Right lobe of liver (tissue), 6 donors: ENCODE data around the gene HMGN3. TPM values are rescaled to one million over a fixed set of nuclear protein-coding genes. Genes with fewer than 3 reads are reported as not detected.

ENCODE experiments used
- ATAC-seq, 4 donors: fragments of 200-7000 bp; cut with Tn5 transposase; one replicate each; pipeline ENCODE4 v1.9.1; 2020; ENCODE audit warnings: mild to moderate bottlenecking in 4 of 4, moderate library complexity in 4 of 4
- DNase-seq, 3 donors: peaks; one replicate each; pipeline ENCODE4 v3.0.0-alpha.2; 2020
- H3K27ac ChIP-seq, 3 donors: fragments of 200-600 bp; one replicate each; pipeline ENCODE4 v1.8.0; 2022
- H3K27me3 ChIP-seq, 2 donors: fragments of 200-600 bp; one replicate each; pipeline ENCODE4 v1.8.0; 2022
- H3K36me3 ChIP-seq, 4 donors: fragments of 200-600 bp; sonication (generic) in 1 of 4; one replicate each; pipeline versions ENCODE4 v1.5.1 to v1.8.0; 2017 to 2022; ENCODE audit warnings: control low read depth in 1 of 4
- H3K4me1 ChIP-seq, 4 donors: fragments of 200-600 bp; sonication (generic) in 1 of 4; one replicate each; pipeline versions ENCODE4 v1.5.1 to v1.8.0; 2017 to 2022; ENCODE audit warnings: control low read depth in 1 of 4
- H3K4me3 ChIP-seq, 3 donors: fragments of 200-600 bp; one replicate each; pipeline ENCODE4 v1.8.0; 2022
- H3K9me3 ChIP-seq, 4 donors: fragments of 200-600 bp; sonication (generic) in 1 of 4; one replicate each; pipeline versions ENCODE4 v1.5.1 to v1.8.0; 2017 to 2022; ENCODE audit warnings: control low read depth in 1 of 4
- POLR2A ChIP-seq: fragments of 450-650 bp; IDR thresholded peaks from one replicate; pipeline ENCODE4 v1.6.1; 2017; ENCODE audit warnings: antibody characterized with exemption, mild to moderate bottlenecking
- WGBS: methylation state at CpG from one replicate; pipeline ENCODE4 v1.1.6; 2018; ENCODE audit warnings: low coverage, low lambda C conversion rate; ENCODE audit not compliant: insufficient coverage; ENCODE audit errors: missing lambda C conversion rate; 5-methylcytosine and 5-hydroxymethylcytosine counted together
- intact Hi-C, 2 donors: fragments of 100-400 bp; cut with DNase I; formaldehyde crosslinking; loops; one replicate each; pipeline versions ENCODE4 v1.11.2 to v1.14.1; 2022
- total RNA-seq, 6 experiments: library from RNA; depleted of rRNA in 2 of 6; stranded (reverse); fragments of >200 nt in 2 of 6; fragmentation: NEBNext Ultra II Directional in 3 of 6; extraction: Animal tissue kit (Norgen Biotek cat#: 25700) in 3 of 6; gene quantifications; one replicate each; pipeline versions ENCODE4 v1.1.0 to v1.2.4, GENCODE V29; 2016 to 2023
- TF ChIP-seq, protein P1 (sequence below), 4 donors: fragments of 200-600 bp in 3 of 4; fragments of 450-650 bp in 1 of 4; IDR thresholded peaks; one replicate each; pipeline versions ENCODE4 v1.5.1 to v1.8.0; 2016 to 2022; ENCODE audit warnings: antibody characterized with exemption in 4 of 4, mild to moderate bottlenecking in 2 of 4
- donor health status: DM: no; HTN: yes; CAD: no.
- donor health status: DM: no; HTN: no; CAD: no.
- donor health status: DM: no; HTN: no; CAD: no.
- donor health status: DM: no; HTN: yes; CAD: no.
- donor health status: DM: no; HTN: yes; CAD: no.

HMGN3 gene
- total RNA-seq, 6 experiments from 2014 or later: 25.5 to 37.3 (median 32.9) TPM

DNA sequence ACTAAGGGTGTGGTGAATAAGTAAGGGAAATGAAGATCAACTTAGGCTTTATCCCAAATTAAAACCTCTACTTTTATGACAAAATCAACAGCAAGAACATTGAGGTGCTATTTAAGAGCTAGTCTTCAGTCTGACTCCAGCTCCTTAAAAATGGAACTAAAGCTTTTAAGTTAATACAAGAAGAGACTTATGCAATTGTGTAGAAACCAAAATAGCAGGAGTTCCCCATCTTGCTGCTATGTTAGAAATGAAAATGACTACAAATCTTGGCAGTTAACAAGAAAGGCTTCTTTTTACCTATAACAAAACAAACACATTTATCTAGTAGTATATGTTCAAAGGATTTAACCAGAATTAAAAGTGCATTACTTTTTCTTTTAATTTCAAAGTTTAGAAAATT is 25.7 kb downstream of the HMGN3 start:
- no peak overlapping the region for H3K27ac ChIP-seq
- no peak for ATAC-seq
- H3K4me3 ChIP-seq: no peak overlapping the region
- no peaks in the 10 kb centered on the region for H3K36me3 ChIP-seq
- intact Hi-C loops: no loop called here
- DNase-seq: no peak
- no peaks in the 10 kb centered on the region for H3K9me3 ChIP-seq
- H3K27me3 ChIP-seq: no peaks in the 10 kb centered on the region
- TF ChIP-seq, protein P1, sequence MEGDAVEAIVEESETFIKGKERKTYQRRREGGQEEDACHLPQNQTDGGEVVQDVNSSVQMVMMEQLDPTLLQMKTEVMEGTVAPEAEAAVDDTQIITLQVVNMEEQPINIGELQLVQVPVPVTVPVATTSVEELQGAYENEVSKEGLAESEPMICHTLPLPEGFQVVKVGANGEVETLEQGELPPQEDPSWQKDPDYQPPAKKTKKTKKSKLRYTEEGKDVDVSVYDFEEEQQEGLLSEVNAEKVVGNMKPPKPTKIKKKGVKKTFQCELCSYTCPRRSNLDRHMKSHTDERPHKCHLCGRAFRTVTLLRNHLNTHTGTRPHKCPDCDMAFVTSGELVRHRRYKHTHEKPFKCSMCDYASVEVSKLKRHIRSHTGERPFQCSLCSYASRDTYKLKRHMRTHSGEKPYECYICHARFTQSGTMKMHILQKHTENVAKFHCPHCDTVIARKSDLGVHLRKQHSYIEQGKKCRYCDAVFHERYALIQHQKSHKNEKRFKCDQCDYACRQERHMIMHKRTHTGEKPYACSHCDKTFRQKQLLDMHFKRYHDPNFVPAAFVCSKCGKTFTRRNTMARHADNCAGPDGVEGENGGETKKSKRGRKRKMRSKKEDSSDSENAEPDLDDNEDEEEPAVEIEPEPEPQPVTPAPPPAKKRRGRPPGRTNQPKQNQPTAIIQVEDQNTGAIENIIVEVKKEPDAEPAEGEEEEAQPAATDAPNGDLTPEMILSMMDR (IDR thresholded peaks at IDR 0.05): no peak
- no peak for TF ChIP-seq POLR2A
- H3K4me1 ChIP-seq: no peaks in the 10 kb centered on the region

DNA sequence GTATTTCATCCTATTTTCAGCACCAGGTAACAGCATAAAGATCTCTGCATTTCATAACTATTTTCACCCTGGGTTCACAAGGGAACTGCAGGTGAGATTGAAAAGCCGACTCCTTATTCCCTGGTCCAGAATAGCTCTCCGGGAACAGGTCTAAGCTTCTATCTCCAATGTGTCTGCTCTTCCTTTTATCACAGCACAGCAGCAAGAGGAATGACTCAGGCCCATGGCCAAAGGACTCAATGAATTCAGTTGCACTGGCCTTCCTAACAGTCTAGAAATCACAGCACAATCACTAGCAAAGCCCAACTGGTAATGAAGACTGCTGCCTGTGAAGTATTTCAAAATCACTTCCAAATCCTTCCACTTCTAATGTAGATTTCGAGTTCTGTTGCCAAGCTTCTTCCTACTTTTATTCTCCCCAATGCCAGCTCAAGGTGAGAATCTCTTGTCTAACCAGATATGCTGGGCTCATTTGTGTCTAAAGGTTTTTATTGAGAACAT is 30.7 kb downstream of the HMGN3 start:
- DNase-seq: no peak
- Histone ChIP-seq H3K36me3 (peaks cover 0 to 6% (median 0%) of the 10 kb centered on the region in 4 donors), H3K4me3 (no peak overlapping the region), H3K9me3 (no peaks in the 10 kb centered on the region), H3K27ac (no peak overlapping the region), H3K4me1 (no peaks in the 10 kb centered on the region), H3K27me3 (no peaks in the 10 kb centered on the region)
- no peak for TF ChIP-seq POLR2A
- TF ChIP-seq, protein P1 (IDR thresholded peaks at IDR 0.05): no peak
- intact Hi-C loops: no loop called here
- ATAC-seq: no peak
- 97% methylated on average over 3 of the region's 3 CpGs for WGBS

DNA sequence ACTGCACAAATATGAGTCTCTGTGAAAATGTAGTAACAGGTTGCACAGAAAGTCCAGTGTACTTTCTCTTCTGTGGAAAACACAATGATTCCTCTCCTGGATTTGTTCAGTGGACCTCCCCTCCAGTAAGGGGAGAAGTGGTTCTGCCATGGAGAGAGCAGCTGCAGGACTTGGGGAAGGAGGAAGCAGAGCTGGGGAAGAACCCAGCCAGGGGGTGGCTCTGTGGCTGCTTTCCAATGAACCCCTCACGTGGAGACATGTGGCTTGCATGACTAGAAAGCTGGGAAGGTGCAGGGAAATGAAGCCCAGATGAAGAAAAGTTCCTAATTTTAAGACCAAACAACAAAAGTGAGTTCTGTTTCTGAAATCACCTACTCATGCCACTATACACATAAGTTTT is 31.9 kb downstream of the HMGN3 start:
- no peaks in the 10 kb centered on the region for H3K9me3 ChIP-seq
- intact Hi-C loops: no loop called here
- DNase-seq: no peak
- no peak for ATAC-seq
- H3K36me3 ChIP-seq: peaks cover 0 to 6% (median 0%) of the 10 kb centered on the region in 4 donors
- H3K27ac ChIP-seq: no peak overlapping the region
- no peaks in the 10 kb centered on the region for H3K4me1 ChIP-seq
- no peak overlapping the region for H3K4me3 ChIP-seq
- 88% methylated on average over 1 of the region's 1 CpG for WGBS
- TF ChIP-seq, protein P1 (IDR thresholded peaks at IDR 0.05): no peak
- no peak for TF ChIP-seq POLR2A
- no peaks in the 10 kb centered on the region for H3K27me3 ChIP-seq

DNA sequence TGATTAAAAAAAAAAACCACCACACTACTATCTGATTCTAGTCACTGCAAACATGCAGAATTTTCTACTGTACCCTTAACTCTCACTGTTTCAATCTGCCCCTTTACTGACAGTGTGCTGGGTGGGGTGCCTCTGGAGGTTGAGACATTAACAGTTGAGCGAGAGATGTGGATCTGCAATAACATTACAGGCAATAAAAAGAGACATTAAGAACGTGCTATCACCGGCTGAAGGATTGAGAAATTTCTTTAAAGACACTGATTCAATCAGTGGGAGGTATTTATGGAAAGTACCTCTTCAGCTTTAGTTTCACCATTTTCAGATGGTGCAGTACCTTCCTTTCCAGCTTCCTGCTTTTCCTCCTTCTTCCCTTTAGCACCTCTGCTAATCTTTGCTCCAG is 32.5 kb downstream of the HMGN3 start:
- H3K27me3 ChIP-seq: no peaks in the 10 kb centered on the region
- intact Hi-C loops: no loop called here
- WGBS: 73% methylated on average over 3 of the region's 3 CpGs
- no peak overlapping the region for H3K27ac ChIP-seq
- TF ChIP-seq POLR2A: no peak
- TF ChIP-seq, protein P1 (IDR thresholded peaks at IDR 0.05): no peak
- no peak for DNase-seq
- no peak overlapping the region for H3K4me3 ChIP-seq
- no peak for ATAC-seq
- peaks cover 0 to 2% (median 0%) of the 10 kb centered on the region in 4 donors for H3K4me1 ChIP-seq
- peaks cover 0 to 6% (median 0%) of the 10 kb centered on the region in 4 donors for H3K36me3 ChIP-seq
- no peaks in the 10 kb centered on the region for H3K9me3 ChIP-seq

DNA sequence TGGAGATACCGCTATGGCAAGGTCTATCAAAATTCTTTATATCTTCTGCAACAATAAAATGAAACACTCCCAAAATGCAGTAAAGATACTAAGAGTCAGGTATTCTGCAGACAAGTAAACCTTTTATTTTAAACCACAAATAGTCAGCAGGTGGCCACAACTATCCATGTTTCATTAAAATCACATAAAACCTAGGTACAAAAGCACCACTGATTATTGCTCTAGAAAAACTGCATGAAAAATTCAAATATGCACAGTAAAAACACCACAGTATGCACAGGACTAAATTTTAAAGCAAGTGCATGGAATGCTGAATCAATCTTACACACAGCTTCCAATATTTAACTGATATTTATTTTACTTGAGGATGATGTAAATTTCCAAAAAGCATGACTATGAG is 33.3 kb downstream of the HMGN3 start:
- H3K9me3 ChIP-seq: no peaks in the 10 kb centered on the region
- intact Hi-C loops: no loop called here
- no peak for ATAC-seq

More for the DNA sequence above, 33.3 kb downstream of the HMGN3 start:
- Histone ChIP-seq H3K4me1 (peaks cover 0 to 8% (median 0%) of the 10 kb centered on the region in 4 donors), H3K36me3 (peaks cover 0 to 6% (median 0%) of the 10 kb centered on the region in 4 donors), H3K27me3 (no peaks in the 10 kb centered on the region), H3K27ac (no peak overlapping the region), H3K4me3 (no peak overlapping the region)
- 88% methylated on average over 1 of the region's 1 CpG for WGBS
- DNase-seq: no peak
- no peak for TF ChIP-seq POLR2A
- TF ChIP-seq, protein P1 (IDR thresholded peaks at IDR 0.05): no peak
